Measurements from ENCODE around the gene CSKMT.
"Not testable (repeated sequence)": the region's sequence is repeated elsewhere in the genome, so short reads cannot be mapped to it uniquely, and the experiment has no call there.

CSKMT gene

GRCh38 chr11:62665075-62665598 lies at the start of gene CSKMT, which contains the start of gene C11orf98:
Gene CSKMT, plus strand, starts transcription at chr11:62665312. Its CDS starts 568 bp downstream, at chr11:62665880.
Gene C11orf98, minus strand, starts transcription at chr11:62665210. Its CDS starts 41 bp downstream, at chr11:62665169.
- peak; percentile 91 to 92 for DNase-seq (ENCODE audit: low read depth in 2 of 2, low spot score in 1 of 2)

DNA sequence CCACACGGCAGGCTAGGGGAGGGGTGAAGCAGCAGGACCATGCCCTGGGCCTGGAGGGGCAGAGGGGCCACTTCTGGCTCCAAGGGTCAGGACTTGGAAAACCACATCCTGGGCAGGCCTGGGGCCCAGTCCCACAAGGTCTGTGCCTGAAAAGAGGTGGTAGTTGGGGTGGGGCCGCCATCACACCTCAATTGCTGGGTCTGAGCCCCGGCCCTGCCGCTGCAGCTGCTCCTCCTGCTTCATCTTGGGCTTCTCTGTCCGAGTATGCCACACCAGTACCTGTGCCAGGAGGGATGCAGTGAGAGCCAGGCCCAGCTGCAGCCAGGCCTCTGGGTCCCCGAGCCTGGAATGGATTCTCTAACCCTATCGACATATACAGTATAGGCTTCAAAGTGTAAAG lies 49.6 kb upstream of the CSKMT start:
- no peak for DNase-seq (ENCODE audit: low read depth in 2 of 2, low spot score in 1 of 2)

DNA sequence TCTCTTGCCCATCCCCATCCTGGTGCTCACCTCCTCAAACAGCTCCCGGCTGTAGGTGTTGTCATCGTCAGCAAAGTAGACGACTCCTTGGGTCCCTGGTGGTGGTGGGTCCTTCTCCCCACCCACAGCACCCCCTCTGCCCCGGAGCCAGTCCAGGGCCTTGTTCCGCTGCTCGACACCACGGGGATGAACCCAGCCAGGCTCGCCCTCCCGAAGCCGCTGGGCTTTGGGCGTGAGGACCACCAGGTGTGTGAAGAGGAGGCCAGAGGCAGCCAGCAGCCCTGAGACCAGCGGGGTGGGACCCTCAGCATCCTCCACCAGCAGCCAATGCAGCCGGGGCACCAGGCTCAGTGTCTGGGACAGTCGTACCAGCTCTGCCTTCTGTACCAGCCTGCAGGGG lies 48.2 kb upstream of the CSKMT start:
- not testable (repeated sequence) for DNase-seq (ENCODE audit: low read depth in 2 of 2, low spot score in 1 of 2)

- no peak for DNase-seq (ENCODE audit: low read depth in 2 of 2, low spot score in 1 of 2)
Observed at GRCh38 chr11:62621027-62621566, 44.0 kb upstream of the CSKMT start.

DNA sequence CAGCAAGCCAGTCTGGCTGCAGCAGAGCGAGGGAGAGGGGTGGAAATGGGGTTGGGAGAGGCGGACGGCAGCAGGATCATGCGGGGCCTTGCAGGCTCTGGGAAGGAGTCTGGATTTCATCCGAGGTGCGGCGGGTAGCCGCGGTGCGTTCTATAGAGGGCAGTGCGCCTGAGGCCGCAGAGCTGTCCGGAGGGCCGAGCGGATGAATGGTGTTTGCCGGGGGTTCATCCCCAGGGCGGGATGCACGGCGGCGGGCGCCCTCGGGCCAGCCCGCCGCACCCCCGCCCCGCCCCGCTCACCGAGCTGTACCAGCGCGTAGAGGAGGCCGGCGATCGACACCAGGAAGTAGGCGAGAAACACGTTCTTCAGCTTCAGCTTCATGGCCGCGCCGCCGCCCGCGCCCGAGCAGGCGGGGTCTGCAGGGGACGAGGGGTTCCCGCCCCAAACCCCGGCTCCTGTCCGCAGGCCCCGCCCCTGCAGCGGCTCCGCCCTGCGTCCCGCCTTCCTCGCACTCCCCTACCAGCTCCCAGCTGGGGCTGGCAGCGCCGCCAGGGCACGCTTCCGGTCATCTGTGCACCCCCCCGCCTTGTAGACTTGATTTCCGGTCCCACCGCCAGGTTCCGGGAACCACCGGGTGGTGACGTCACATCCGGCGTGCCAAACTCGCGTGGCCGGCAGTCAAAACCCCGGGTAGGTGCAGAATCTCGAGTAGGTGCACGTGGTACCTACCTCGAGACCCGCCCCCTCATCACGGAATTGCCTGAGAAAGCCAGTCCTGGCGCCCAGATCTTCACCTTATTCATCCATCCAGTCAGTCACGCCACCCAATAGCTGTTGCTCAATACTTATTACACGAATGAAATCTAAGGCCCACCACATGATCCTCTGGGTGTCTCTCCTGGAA lies 43.3 kb upstream of the CSKMT start, which contains the start of gene B3GAT3:
Gene B3GAT3, minus strand, starts transcription at position 420 of the 904 bp plus-strand sequence. Its CDS starts 39 bp downstream, at position 381.
- DNase-seq (ENCODE audit: low read depth in 2 of 2, low spot score in 1 of 2) = peak; percentile 94 to 98

- no peak for DNase-seq (ENCODE audit: low read depth in 2 of 2, low spot score in 1 of 2)
Observed at GRCh38 chr11:62622476-62623089, 42.5 kb upstream of the CSKMT start.

DNA sequence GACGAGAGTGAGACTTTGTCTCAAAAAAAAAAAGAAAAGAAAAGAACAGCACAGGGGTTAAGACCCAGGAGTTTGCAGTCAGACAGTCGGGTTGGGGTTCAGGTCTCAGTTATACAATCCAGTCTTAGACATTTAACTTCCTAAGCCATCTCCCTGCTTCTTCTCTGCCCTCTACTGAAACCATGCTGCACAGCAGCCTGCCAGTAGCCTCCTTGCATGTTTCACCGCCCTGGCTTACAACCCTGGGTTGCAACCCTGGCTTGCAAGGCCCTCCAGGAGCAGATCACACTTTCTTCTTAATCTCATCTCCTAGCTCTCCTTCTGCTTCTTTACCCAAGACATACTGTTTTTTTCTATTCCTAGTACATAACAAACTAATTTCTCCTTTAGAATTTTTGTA lies 37.4 kb upstream of the CSKMT start:
- no peak for DNase-seq (ENCODE audit: low read depth in 2 of 2, low spot score in 1 of 2)

- no peak for DNase-seq (ENCODE audit: low read depth in 2 of 2, low spot score in 1 of 2)
Observed at GRCh38 chr11:62632492-62632891, 32.6 kb upstream of the CSKMT start.

GRCh38 chr11:62644220-62644619 lies 20.9 kb upstream of the CSKMT start:
- DNase-seq (ENCODE audit: low read depth in 2 of 2, low spot score in 1 of 2) = no peak

- DNase-seq (ENCODE audit: low read depth in 2 of 2, low spot score in 1 of 2) = no peak
Observed at GRCh38 chr11:62645671-62645945, 19.5 kb upstream of the CSKMT start.

- DNase-seq (ENCODE audit: low read depth in 2 of 2, low spot score in 1 of 2) = peak; percentile 98 to 99
Observed at GRCh38 chr11:62645946-62646824, 18.9 kb upstream of the CSKMT start, which contains the start of gene GANAB. Gene GANAB, minus strand, starts transcription at chr11:62646613. Its CDS starts 14 bp downstream, at chr11:62646599.

GRCh38 chr11:62646825-62647608 lies 18.1 kb upstream of the CSKMT start:
- no peak for DNase-seq (ENCODE audit: low read depth in 2 of 2, low spot score in 1 of 2)

DNA sequence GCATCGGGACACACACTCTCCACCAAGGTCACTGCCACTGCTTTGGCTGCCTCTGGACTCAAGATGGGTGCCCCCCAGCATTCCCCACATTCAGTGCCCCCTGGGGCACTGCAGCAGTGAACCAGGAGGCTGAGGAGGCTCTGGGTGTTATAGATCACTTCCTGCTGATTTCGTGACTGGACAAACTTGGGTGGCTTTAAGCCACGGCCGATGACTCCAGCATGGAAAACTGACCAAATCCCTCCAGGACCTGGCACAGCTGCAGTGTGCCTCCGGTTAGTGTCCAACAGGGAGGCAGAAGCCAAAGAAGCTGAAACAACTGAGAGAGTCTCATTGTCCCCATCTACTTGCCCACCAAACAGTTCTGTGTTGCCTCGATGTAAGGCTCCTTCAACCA lies 17.5 kb upstream of the CSKMT start:
- DNase-seq (ENCODE audit: low read depth in 2 of 2, low spot score in 1 of 2) = no peak

GRCh38 chr11:62648185-62648966 lies 16.7 kb upstream of the CSKMT start:
- DNase-seq (ENCODE audit: low read depth in 2 of 2, low spot score in 1 of 2) = no peak

DNA sequence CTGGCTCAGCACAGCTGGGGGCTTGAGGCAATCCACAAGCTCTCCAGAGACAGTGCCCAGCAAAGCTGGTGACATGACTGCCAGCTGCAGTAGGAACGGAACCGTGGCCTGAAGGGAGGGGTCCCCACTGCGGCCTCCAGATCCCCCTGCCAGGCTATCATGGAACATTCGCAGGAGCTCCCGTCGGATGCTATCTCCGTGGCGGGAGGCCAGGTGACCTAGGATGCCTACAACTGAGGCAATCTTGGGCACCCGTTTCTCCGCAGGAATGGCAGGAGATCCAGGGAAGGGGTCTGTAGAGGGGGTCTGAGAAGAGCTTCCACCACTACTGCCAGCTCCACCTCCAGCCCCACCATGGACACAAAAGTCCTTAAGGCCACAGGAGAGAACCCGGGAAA lies 16.1 kb upstream of the CSKMT start:
- DNase-seq (ENCODE audit: low read depth in 2 of 2, low spot score in 1 of 2) = no peak

DNA sequence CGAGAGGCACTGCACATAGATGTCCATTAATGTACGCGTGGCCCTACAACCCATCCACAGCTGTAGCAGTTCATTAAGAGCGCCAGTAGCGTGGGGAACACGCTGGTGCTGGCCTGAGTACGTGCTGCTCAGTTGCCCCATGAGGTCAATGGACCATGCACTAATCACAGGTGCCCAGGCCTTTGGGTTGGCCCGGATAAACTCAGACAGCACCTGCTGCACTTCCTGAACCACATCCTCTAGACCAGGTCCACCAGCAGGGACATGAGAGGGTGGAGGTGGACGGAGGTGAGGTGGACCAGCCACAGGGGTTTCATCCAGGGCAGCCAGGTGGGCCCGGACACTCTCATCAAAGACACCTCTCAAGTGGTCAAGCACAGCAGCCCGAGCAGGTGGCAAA lies 15.6 kb upstream of the CSKMT start:
- DNase-seq (ENCODE audit: low read depth in 2 of 2, low spot score in 1 of 2) = no peak

- DNase-seq (ENCODE audit: low read depth in 2 of 2, low spot score in 1 of 2) = not testable (repeated sequence)
Observed at GRCh38 chr11:62650283-62650682, 14.8 kb upstream of the CSKMT start.

DNA sequence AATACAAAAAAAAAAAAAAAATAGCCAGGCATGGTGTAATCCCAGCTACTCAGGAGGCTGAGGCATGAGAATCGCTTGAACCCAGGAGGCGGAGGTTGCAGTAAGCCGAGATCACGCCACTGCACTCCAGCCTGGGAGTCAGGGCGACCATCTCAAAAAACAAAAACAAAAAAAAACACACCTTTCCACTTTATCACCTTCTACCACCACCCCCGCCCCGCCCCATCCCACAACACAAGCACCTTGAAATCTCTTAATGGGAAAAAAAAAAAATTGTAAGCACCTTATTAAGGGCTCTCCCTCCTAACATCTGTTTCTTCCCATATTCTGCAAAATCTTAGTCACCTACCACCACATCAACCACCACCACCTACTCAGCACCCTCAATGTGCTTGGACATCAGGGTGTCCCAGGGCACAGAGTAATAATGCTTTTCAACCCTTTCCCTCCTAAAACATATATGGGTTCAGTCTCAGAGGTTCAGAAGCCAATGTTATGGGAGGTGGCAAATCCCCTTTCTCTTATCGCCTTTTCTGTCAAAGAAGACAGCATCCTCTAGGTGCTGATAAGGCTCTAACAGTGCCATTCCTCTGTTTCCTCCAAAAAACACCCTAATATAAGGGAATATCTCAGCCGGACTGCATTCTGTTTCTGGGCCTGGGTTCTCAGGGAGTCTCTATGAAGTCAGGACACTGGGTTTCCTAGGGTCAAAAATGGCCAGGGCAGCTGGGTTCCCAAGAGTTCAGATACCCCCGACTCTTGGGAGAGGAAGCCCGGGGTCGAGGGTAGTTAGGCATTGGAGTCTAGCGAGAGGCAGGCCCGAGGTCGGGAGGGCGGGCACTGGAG lies 12.7 kb upstream of the CSKMT start:
- DNase-seq (ENCODE audit: low read depth in 2 of 2, low spot score in 1 of 2) = no peak

All from stimulated activated CD8-positive, alpha-beta memory T cell treated with anti-CD3 and anti-CD28 coated beads, Interleukin-4, amount 100 ng/mL, for 4 hours (primary cell).